Liver (tissue), 3 donors: ENCODE measurements around the gene FSCN2.

ENCODE experiments used
- EGR1 ChIP-seq, 2 donors: IDR thresholded peaks; 2 replicates each; pipeline ENCODE4 v1.6.1; 2016 to 2018; ENCODE audit warnings: antibody characterized with exemption in 2 of 2, low read depth in 2 of 2
- FOXA1 ChIP-seq: IDR thresholded peaks from 2 replicates; pipeline ENCODE4 v1.6.1; 2016; ENCODE audit warnings: antibody characterized with exemption
- JUND ChIP-seq, 2 donors: IDR thresholded peaks; 2 replicates each; pipeline ENCODE4 v1.6.1; 2016; ENCODE audit warnings: antibody characterized with exemption in 2 of 2
- NR2F2 ChIP-seq: IDR thresholded peaks from 2 replicates; pipeline ENCODE4 v1.6.1; 2016; ENCODE audit warnings: antibody characterized with exemption
- RXRA ChIP-seq, 2 donors: IDR thresholded peaks; 2 replicates each; pipeline ENCODE4 v1.6.1; 2017 to 2018; ENCODE audit warnings: antibody characterized with exemption in 2 of 2, mild to moderate bottlenecking in 1 of 2
- SP1 ChIP-seq: IDR thresholded peaks from 2 replicates; pipeline ENCODE4 v1.6.1; 2018; ENCODE audit warnings: antibody characterized with exemption, mild to moderate bottlenecking
- YY1 ChIP-seq: IDR thresholded peaks from 2 replicates; pipeline ENCODE4 v1.6.1; 2016; ENCODE audit warnings: antibody characterized with exemption, mild to moderate bottlenecking
- TF ChIP-seq, protein P1 (sequence below): fragments of 150-350 bp; IDR thresholded peaks from 2 replicates; pipeline ENCODE4 v1.5.1; 2017; ENCODE audit warnings: improper control_type of control experiment, low read depth, low read length; ENCODE audit not compliant: missing input control
- TF ChIP-seq, protein P2 (sequence below): IDR thresholded peaks from 2 replicates; pipeline ENCODE4 v1.6.1; 2016; ENCODE audit warnings: antibody characterized with exemption
- TF ChIP-seq, protein P3 (sequence below): IDR thresholded peaks from 2 replicates; pipeline ENCODE4 v1.6.1; 2016; ENCODE audit warnings: antibody characterized with exemption
- donor health status: healthy.
- donor health status: healthy.

GRCh38 chr17:81582749-81583148 lies 54.6 kb downstream of the FSCN2 start:
- TF ChIP-seq, protein P1, sequence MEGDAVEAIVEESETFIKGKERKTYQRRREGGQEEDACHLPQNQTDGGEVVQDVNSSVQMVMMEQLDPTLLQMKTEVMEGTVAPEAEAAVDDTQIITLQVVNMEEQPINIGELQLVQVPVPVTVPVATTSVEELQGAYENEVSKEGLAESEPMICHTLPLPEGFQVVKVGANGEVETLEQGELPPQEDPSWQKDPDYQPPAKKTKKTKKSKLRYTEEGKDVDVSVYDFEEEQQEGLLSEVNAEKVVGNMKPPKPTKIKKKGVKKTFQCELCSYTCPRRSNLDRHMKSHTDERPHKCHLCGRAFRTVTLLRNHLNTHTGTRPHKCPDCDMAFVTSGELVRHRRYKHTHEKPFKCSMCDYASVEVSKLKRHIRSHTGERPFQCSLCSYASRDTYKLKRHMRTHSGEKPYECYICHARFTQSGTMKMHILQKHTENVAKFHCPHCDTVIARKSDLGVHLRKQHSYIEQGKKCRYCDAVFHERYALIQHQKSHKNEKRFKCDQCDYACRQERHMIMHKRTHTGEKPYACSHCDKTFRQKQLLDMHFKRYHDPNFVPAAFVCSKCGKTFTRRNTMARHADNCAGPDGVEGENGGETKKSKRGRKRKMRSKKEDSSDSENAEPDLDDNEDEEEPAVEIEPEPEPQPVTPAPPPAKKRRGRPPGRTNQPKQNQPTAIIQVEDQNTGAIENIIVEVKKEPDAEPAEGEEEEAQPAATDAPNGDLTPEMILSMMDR, result no peak
- TF ChIP-seq, protein P2, sequence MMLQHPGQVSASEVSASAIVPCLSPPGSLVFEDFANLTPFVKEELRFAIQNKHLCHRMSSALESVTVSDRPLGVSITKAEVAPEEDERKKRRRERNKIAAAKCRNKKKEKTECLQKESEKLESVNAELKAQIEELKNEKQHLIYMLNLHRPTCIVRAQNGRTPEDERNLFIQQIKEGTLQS, result no peak
- no peak for TF ChIP-seq NR2F2
- no peak for TF ChIP-seq EGR1 (IDR thresholded peaks at IDR 0.05; ENCODE audit: low read depth in 2 of 2)
- TF ChIP-seq YY1, result no peak
- no peak for TF ChIP-seq JUND (IDR thresholded peaks at IDR 0.05)
- no peak for TF ChIP-seq FOXA1
- no peak for TF ChIP-seq SP1
- TF ChIP-seq, protein P3, sequence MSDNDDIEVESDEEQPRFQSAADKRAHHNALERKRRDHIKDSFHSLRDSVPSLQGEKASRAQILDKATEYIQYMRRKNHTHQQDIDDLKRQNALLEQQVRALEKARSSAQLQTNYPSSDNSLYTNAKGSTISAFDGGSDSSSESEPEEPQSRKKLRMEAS, result no peak
- no peak for TF ChIP-seq RXRA (IDR thresholded peaks at IDR 0.05)
